ENCODE measurements around the gene MEIOC. TPM values are rescaled to one million over a fixed set of nuclear protein-coding genes. Genes with fewer than 3 reads are reported as not detected.

Gene MEIOC
- total and polyA plus RNA-seq, 9 of the 15 experiments (the other 6 are each of a cell fraction or from before 2014, with no cell fraction given), result 0.04 to 0.23 (median 0.06) TPM; not detected in 5

- TF ChIP-seq GMEB1 (CRISPR knock-in tag; IDR thresholded peaks at IDR 0.05) (no peak), OTX1 (CRISPR knock-in tag; IDR thresholded peaks at IDR 0.05) (peak; percentile 46; the same call in 1 of the 2 replicates), TSC22D4 (tag; IDR thresholded peaks at IDR 0.05) (no peak), TAF9B (IDR thresholded peaks at IDR 0.05; ENCODE audit: partially characterized antibody) (peak; percentile 72), PHF21A (IDR thresholded peaks at IDR 0.05; ENCODE audit: borderline replicate concordance, low read depth) (peak; percentile 84), POLR3A (IDR thresholded peaks at IDR 0.05; ENCODE audit: borderline replicate concordance, extremely low read depth, insufficient read depth, insufficient read length) (no peak), PCBP2 (IDR thresholded peaks at IDR 0.05; ENCODE audit: low read depth, low read length, poor library complexity, severe bottlenecking) (no peak), E2F4 (CRISPR knock-in tag; IDR thresholded peaks at IDR 0.05; ENCODE audit: low read depth) (peak; percentile 87), NR1H2 (CRISPR knock-in tag; IDR thresholded peaks at IDR 0.05) (no peak), ZNF695 (CRISPR knock-in tag; IDR thresholded peaks at IDR 0.05) (no peak), ZNF174 (CRISPR knock-in tag; IDR thresholded peaks at IDR 0.05) (no peak), ZBED1 (IDR thresholded peaks at IDR 0.05) (no peak), NR4A1 (CRISPR knock-in tag; IDR thresholded peaks at IDR 0.05) (no peak), NR4A1 (tag; IDR thresholded peaks at IDR 0.05) (no peak)
- TF ChIP-seq, protein P1, sequence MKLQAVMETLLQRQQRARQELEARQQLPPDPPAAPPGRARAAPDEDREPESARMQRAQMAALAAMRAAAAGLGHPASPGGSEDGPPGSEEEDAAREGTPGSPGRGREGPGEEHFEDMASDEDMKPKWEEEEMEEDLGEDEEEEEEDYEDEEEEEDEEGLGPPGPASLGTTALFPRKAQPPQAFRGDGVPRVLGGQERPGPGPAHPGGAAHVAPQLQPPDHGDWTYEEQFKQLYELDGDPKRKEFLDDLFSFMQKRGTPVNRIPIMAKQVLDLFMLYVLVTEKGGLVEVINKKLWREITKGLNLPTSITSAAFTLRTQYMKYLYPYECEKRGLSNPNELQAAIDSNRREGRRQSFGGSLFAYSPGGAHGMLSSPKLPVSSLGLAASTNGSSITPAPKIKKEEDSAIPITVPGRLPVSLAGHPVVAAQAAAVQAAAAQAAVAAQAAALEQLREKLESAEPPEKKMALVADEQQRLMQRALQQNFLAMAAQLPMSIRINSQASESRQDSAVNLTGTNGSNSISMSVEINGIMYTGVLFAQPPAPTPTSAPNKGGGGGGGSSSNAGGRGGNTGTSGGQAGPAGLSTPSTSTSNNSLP (IDR thresholded peaks at IDR 0.05; ENCODE audit: borderline replicate concordance, low read depth, low read length), result no peak
- TF ChIP-seq, protein P2, sequence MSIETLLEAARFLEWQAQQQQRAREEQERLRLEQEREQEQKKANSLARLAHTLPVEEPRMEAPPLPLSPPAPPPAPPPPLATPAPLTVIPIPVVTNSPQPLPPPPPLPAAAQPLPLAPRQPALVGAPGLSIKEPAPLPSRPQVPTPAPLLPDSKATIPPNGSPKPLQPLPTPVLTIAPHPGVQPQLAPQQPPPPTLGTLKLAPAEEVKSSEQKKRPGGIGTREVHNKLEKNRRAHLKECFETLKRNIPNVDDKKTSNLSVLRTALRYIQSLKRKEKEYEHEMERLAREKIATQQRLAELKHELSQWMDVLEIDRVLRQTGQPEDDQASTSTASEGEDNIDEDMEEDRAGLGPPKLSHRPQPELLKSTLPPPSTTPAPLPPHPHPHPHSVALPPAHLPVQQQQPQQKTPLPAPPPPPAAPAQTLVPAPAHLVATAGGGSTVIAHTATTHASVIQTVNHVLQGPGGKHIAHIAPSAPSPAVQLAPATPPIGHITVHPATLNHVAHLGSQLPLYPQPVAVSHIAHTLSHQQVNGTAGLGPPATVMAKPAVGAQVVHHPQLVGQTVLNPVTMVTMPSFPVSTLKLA (conservative IDR thresholded peaks at IDR 0.05), result peak in 1 of 2 experiments; percentile 81
- TF ChIP-seq, protein P3, sequence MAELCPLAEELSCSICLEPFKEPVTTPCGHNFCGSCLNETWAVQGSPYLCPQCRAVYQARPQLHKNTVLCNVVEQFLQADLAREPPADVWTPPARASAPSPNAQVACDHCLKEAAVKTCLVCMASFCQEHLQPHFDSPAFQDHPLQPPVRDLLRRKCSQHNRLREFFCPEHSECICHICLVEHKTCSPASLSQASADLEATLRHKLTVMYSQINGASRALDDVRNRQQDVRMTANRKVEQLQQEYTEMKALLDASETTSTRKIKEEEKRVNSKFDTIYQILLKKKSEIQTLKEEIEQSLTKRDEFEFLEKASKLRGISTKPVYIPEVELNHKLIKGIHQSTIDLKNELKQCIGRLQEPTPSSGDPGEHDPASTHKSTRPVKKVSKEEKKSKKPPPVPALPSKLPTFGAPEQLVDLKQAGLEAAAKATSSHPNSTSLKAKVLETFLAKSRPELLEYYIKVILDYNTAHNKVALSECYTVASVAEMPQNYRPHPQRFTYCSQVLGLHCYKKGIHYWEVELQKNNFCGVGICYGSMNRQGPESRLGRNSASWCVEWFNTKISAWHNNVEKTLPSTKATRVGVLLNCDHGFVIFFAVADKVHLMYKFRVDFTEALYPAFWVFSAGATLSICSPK (IDR thresholded peaks at IDR 0.05; ENCODE audit: borderline replicate concordance), result peak; percentile 97; the same call in 1 of the 2 replicates
These were observed 52.4 kb downstream of the MEIOC start, which contains the start of gene DBF4B (continued) for GRCh38 chr17:44708401-44709263.

Data from K562 (cell line).